BJ (cell line): ENCODE results near the gene DUOXA1. TPM values are rescaled to one million over a fixed set of nuclear protein-coding genes. Genes with fewer than 3 reads are reported as not detected.

ENCODE experiments used
- CTCF ChIA-PET: fragments of 350-600 bp; formaldehyde crosslinking; extraction: SDS; loops from one replicate; lab custom pipeline; 2021; ENCODE audit warnings: antibody characterized with exemption, inconsistent platforms; lab: Yijun Ruan, JAX
- POLR2A ChIA-PET: fragments of 300-600 bp; sonication (Branson Sonifier 250); formaldehyde crosslinking; extraction: SDS; loops from one replicate; lab custom pipeline; 2021; ENCODE audit warnings: antibody characterized with exemption; lab: Charles Lee
- DNase-seq: peaks from one replicate; pipeline ENCODE4 v3.0.0-alpha.2; 2011; ENCODE audit warnings: low read depth
- H3K27me3 ChIP-seq: 2 replicates; pipeline ENCODE4 v1.6.0; 2011; ENCODE audit warnings: low read length; ENCODE audit not compliant: control insufficient read depth, insufficient read depth
- H3K36me3 ChIP-seq: 2 replicates; pipeline ENCODE4 v1.5.1; 2011; ENCODE audit warnings: low read length; ENCODE audit not compliant: control insufficient read depth, insufficient read depth
- H3K4me3 ChIP-seq: 2 replicates; pipeline ENCODE4 v1.5.1; 2011; ENCODE audit warnings: low read depth, mild to moderate bottlenecking, control low read depth, low read length
- polyA plus RNA-seq: library from polyadenylated mRNA; depleted of rRNA; stranded (reverse); fragments of >200 nt; gene quantifications from 2 replicates; pipeline ENCODE4 v1.2.3, GENCODE V29; 2011
- TF ChIP-seq, protein P1 (sequence below): IDR thresholded peaks from 2 replicates; pipeline ENCODE4 v1.5.1; 2011; ENCODE audit warnings: low read depth, mild to moderate bottlenecking, control low read depth, inconsistent platforms, low read length, moderate library complexity; ENCODE audit not compliant: insufficient read depth

The DUOXA1 gene
- polyA plus RNA-seq, 1 experiment = not detected

DNA sequence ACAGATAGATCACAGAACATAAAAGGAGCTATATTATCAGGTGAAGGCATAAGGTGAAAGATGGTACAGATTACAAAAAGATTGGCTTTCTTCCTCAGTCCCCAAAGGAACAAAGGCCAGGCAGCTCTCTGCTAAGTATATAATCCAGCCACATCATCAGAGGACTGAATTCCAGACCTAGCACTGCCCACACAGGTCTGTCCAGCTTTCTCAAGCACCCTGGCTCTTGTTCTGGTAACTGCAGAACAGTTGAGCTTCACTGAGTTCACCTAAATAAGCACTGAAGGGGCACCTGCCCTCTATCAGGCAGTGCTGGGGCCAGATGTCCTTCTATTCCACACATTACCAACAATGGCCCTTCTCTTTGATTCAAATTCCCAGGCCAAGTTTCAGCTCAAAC lies 6.3 kb downstream of the DUOXA1 start:
- POLR2A ChIA-PET = no interaction called here
- H3K27me3 ChIP-seq = peaks cover 19% of the 10 kb centered on the region
- no peak for DNase-seq
- H3K4me3 ChIP-seq = no peak overlapping the region
- H3K36me3 ChIP-seq = no peaks in the 10 kb centered on the region; the same call in 1 of the 2 replicates
- CTCF ChIA-PET = interaction anchor here (0.9 to 3.4 kb wide), 3 partner anchors 8 to 144 kb away, joined by 3 to 12 read pairs (median 3); partner anchors contain the start of genes DUOX1 and DUOXA1
- TF ChIP-seq, protein P1, sequence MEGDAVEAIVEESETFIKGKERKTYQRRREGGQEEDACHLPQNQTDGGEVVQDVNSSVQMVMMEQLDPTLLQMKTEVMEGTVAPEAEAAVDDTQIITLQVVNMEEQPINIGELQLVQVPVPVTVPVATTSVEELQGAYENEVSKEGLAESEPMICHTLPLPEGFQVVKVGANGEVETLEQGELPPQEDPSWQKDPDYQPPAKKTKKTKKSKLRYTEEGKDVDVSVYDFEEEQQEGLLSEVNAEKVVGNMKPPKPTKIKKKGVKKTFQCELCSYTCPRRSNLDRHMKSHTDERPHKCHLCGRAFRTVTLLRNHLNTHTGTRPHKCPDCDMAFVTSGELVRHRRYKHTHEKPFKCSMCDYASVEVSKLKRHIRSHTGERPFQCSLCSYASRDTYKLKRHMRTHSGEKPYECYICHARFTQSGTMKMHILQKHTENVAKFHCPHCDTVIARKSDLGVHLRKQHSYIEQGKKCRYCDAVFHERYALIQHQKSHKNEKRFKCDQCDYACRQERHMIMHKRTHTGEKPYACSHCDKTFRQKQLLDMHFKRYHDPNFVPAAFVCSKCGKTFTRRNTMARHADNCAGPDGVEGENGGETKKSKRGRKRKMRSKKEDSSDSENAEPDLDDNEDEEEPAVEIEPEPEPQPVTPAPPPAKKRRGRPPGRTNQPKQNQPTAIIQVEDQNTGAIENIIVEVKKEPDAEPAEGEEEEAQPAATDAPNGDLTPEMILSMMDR = no peak

- H3K27me3 ChIP-seq = peaks cover 12% of the 10 kb centered on the region
- ChIA-PET POLR2A (no interaction called here), CTCF (interaction anchor here (0.9 to 3.4 kb wide), 2 partner anchors 8 to 40 kb away, joined by 3 to 12 read pairs; partner anchors contain the start of genes DUOX1 and DUOXA1)
- H3K4me3 ChIP-seq = no peak overlapping the region
- no peaks in the 10 kb centered on the region; the same call in 1 of the 2 replicates for H3K36me3 ChIP-seq
- TF ChIP-seq, protein P1 = no peak
- DNase-seq = no peak
Observed at GRCh38 chr15:45122719-45123118, 7.0 kb downstream of the DUOXA1 start.

GRCh38 chr15:45121706-45122417 lies 7.8 kb downstream of the DUOXA1 start:
- ChIA-PET CTCF (interaction anchor here (0.9 to 3.4 kb wide), 4 partner anchors 9 to 45 kb away, joined by 3 to 12 read pairs (median 4); partner anchors contain the start of genes DUOX1 and DUOXA1), POLR2A (no interaction called here)
- TF ChIP-seq, protein P1 = no peak

DNA sequence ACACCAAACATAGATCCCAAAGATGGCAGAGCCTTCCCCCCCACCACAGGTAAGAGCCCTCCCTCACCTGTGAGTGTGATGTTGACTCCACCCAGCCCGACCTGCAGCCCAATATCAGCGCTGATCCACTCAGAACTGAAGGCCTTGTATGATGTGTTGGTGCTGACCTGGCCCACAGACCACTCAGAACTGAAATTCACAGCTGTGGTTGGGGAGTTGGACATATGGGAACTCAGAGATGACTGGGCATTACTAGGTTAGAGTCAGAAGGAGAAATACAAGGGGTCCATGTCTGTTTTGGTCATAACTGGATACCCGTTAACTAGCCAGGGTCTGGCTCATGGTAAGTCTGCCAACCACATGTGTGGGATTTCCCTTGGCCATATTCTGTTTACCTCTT lies 8.7 kb downstream of the DUOXA1 start:
- DNase-seq = no peak
- CTCF ChIA-PET = interaction anchor here (0.6 to 3.4 kb wide), 4 partner anchors 10 to 83 kb away, joined by 3 to 12 read pairs (median 4); partner anchors contain the start of genes DUOX1 and DUOXA1
- TF ChIP-seq, protein P1 = no peak
- Histone ChIP-seq H3K36me3 (no peaks in the 10 kb centered on the region), H3K4me3 (no peak overlapping the region), H3K27me3 (peaks cover 18% of the 10 kb centered on the region)
- POLR2A ChIA-PET = no interaction called here

More at GRCh38 chr15:45121706-45122417, 7.8 kb downstream of the DUOXA1 start:
- H3K4me3 ChIP-seq = no peak overlapping the region
- DNase-seq = peak; percentile 31
- H3K36me3 ChIP-seq = no peaks in the 10 kb centered on the region
- H3K27me3 ChIP-seq = peaks cover 14% of the 10 kb centered on the region
